ENCODE results near the gene TUBB3. TPM values are rescaled to one million over a fixed set of nuclear protein-coding genes. Genes with fewer than 3 reads are reported as not detected.
"Not testable (repeated sequence)": the region's sequence is repeated elsewhere in the genome, so short reads cannot be mapped to it uniquely, and the experiment has no call there.

TUBB3 gene
- total and polyA plus RNA-seq, 2 of the 4 experiments (the other 2 are of a cell fraction) = 311 to 410 TPM

DNA sequence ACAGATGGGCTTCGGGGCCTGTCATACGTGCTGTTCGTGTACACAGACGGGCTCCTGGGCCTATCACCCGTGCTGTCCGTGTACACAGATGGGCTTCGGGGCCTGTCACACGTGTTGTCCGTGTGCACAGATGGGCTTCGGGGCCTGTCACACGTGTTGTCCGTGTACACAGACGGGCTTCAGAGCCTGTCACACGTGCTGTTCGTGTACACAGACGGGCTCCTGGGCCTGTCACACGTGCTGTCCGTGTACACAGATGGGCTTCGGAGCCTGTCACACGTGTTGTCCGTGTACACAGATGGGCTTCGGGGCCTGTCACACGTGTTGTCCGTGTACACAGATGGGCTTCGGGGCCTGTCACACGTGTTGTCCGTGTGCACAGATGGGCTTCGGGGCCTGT, 44.0 kb upstream of the TUBB3 start:
- ATAC-seq (ENCODE audit: low read depth); H3K27ac ChIP-seq (ENCODE audit: insufficient read depth, low read length); H3K9me3 ChIP-seq (ENCODE audit: control insufficient read depth, insufficient read depth, low read length); H2AK5ac ChIP-seq (ENCODE audit: low read depth, low read length); H3K18ac ChIP-seq (ENCODE audit: low read depth, low read length); H3K4me3 ChIP-seq (ENCODE audit: insufficient read depth, low read depth, low read length); H3K4ac ChIP-seq (ENCODE audit: low read depth, low read length); H4K5ac ChIP-seq (ENCODE audit: low read depth, low read length); H3K9ac ChIP-seq (ENCODE audit: low read depth, low read length); in situ Hi-C loops (cut with MboI; ENCODE audit: low sequenced_read_pairs); DNase-seq; H2BK5ac ChIP-seq (ENCODE audit: low read depth, low read length, poor library complexity, severe bottlenecking); H3K4me1 ChIP-seq (ENCODE audit: control insufficient read depth, insufficient read depth, low read length); H3K14ac ChIP-seq (replicated peaks; ENCODE audit: low read depth, low read length); H4K91ac ChIP-seq (ENCODE audit: insufficient read depth, low read depth, low read length); H2BK120ac ChIP-seq (ENCODE audit: low read depth, low read length); BruUV-seq (replicated peaks); H2AFZ ChIP-seq (replicated peaks; ENCODE audit: low read length, poor library complexity); H2BK15ac ChIP-seq (ENCODE audit: low read depth, low read length); CTCF ChIA-PET; H2AK9ac ChIP-seq (replicated peaks; ENCODE audit: low read depth, low read length, poor library complexity); H3K23ac ChIP-seq (ENCODE audit: low read depth, low read length); H3K56ac ChIP-seq (ENCODE audit: extremely low read depth, insufficient read depth, low read length); dilution Hi-C loops (cut with HindIII; ENCODE audit: low sequenced_read_pairs, unreplicated experiment); H4K8ac ChIP-seq (ENCODE audit: low read depth in 2 of 2, low read length in 2 of 2); H3K27me3 ChIP-seq (ENCODE audit: control insufficient read depth, insufficient read depth, low read length); POLR2A ChIA-PET (ENCODE audit: unreplicated experiment); H3K4me2 ChIP-seq (ENCODE audit: low read depth, low read length); H2BK20ac ChIP-seq (ENCODE audit: low read depth, low read length); intact Hi-C loops (cut with micrococcal nuclease): not testable (repeated sequence)
- H4K20me1 ChIP-seq (ENCODE audit: insufficient read depth, low read length) = peaks cover 94% of the 10 kb centered on the region
- peaks cover 32 to 73% of the 10 kb centered on the region in 2 experiments for H3K79me1 ChIP-seq (ENCODE audit: low read depth in 1 of 2, low read length in 2 of 2)
- peaks cover 12% of the 10 kb centered on the region; the same call in 1 of the 2 replicates for H3K9me1 ChIP-seq (ENCODE audit: insufficient read depth, low read length)
- peaks cover 44% of the 10 kb centered on the region for H3K36me3 ChIP-seq (ENCODE audit: control insufficient read depth, insufficient read depth, low read length)
- WGBS, 2 experiments (ENCODE audit: extremely low coverage in 2 of 2, insufficient read length in 1 of 2) = 97% methylated on average over 19 of the region's 28 CpGs; no CpG with 5 or more reads in 1 of the 2 experiments

Data from IMR-90 (cell line).